ENCODE measurements around the gene GAS2L2.

GAS2L2 gene

GRCh38 chr17:35694906-35695305, 58.1 kb downstream of the GAS2L2 start:
- DNase-seq (ENCODE audit: low read depth), result no peak

Data from stimulated activated CD8-positive, alpha-beta memory T cell treated with anti-CD3 and anti-CD28 coated beads, Interleukin-12 subunit alpha, Interleukin-12 subunit beta, amount 100 ng/mL, for 4 hours (primary cell).